ENCODE data around the gene ZNF583.
A peak's percentile ranks its signal among the peaks of the same experiment; 100 is the strongest.

ZNF583 gene

DNA sequence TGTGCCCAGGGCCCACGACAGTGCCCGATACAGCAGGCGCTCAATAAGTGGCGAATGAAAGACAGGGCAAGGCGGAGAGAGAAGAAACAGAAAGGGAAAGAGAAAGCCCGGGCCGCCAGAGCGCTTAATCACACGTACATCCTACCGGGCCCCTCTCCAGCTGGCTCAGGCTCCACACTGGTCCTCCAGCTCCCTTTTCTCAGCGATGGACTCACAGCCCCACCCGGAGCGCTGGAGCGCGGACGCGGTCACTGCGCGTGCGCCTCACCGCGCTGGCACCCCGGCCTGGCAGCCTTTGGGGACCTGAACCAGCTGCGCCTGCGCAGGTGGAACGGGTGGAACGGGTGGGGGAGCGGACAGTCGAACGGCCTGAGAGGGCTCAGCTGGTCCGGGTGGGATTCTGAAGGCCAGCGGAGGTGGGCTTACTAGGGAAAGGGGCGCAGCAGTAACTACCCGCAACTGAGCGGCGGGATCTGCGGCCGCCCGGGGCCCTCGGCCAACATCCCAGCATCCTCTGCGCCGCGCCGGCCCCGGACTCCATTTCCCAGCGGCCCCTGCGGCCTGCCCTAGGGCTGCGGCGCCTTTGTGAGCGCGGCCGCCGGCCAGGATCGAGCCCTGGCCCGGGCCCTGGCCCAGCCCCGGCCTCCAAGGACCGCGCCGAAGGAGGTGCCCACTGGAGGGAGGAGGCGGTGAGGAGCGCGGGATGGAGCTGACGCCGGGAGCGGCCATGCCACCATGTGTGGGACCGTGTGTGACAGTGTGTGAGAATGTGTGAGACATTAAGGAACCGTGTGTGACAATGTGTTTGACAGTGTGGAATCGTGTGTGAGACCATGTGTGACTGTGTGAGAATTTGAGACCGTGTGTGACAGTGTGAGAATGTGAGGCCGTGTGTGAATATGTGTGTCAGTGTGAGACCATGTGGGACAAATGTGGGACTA is at the start of gene ZNF583:
Gene ZNF583 (plus strand): TSS at position 569 of the 941 bp plus-strand sequence. CDS start 2,783 bp downstream, outside the sequence.
- CTCF ChIA-PET: no interaction called here

DNA sequence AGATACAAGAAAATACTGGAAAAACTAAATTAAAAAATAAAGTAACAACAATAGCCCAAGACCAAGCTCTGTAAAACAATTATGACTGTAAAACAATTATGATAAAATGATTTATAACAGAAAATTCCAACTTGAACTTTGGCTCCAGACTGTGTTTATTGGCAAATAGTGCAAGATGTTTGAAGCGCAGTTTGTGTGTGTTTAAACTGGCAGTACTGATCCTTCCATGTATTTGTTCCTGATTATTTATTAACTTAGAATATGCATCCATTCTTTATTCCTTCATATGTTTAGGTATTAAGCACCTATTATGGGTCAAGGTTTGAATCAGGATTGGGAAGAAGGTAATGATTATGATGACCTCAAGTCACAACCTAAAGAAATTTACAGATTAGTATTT is 48.6 kb upstream of the ZNF583 start:
- POLR2A ChIA-PET: no interaction called here
- CTCF ChIA-PET: interaction anchor here (1.4 kb wide), 1 partner anchor 9 kb away, joined by 4 read pairs; no protein-coding TSS in a partner anchor
- TF ChIP-seq, protein P1, sequence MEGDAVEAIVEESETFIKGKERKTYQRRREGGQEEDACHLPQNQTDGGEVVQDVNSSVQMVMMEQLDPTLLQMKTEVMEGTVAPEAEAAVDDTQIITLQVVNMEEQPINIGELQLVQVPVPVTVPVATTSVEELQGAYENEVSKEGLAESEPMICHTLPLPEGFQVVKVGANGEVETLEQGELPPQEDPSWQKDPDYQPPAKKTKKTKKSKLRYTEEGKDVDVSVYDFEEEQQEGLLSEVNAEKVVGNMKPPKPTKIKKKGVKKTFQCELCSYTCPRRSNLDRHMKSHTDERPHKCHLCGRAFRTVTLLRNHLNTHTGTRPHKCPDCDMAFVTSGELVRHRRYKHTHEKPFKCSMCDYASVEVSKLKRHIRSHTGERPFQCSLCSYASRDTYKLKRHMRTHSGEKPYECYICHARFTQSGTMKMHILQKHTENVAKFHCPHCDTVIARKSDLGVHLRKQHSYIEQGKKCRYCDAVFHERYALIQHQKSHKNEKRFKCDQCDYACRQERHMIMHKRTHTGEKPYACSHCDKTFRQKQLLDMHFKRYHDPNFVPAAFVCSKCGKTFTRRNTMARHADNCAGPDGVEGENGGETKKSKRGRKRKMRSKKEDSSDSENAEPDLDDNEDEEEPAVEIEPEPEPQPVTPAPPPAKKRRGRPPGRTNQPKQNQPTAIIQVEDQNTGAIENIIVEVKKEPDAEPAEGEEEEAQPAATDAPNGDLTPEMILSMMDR (IDR thresholded peaks at IDR 0.05; ENCODE audit: control extremely low read depth, extremely low read depth, low read depth, missing control alignments): no peak
- no peak for DNase-seq (ENCODE audit: extremely low spot score)

More for the DNA sequence above, at the start of gene ZNF583:
- DNase-seq (ENCODE audit: extremely low spot score): peak; percentile 93
- TF ChIP-seq, protein P1 (IDR thresholded peaks at IDR 0.05; ENCODE audit: control extremely low read depth, extremely low read depth, low read depth, missing control alignments): no peak
- POLR2A ChIA-PET: no interaction called here

DNA sequence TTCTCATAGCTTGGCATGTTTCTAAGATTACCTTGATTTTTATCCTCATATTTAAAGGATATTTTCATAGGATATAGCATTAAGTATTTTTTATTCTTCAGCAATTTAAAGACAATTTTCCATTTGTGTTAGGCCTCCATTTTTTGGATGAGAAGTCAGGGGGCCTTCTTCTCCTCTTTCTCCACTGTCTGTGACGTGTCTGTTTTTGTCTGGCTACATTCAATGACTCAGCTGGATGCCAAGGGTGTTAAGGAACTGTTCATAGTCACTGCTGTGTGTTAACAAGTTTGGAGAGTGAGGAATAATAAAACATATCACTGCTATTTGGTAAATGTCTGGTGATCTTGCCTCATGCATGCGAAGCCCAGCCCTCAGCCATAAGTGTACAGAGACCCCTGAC is 47.2 kb upstream of the ZNF583 start:
- ChIA-PET POLR2A (no interaction called here), CTCF (interaction anchor here (1.3 kb wide), 1 partner anchor 9 kb away, joined by 4 read pairs; no protein-coding TSS in a partner anchor)
- no peak for DNase-seq (ENCODE audit: extremely low spot score)
- TF ChIP-seq, protein P1 (IDR thresholded peaks at IDR 0.05; ENCODE audit: control extremely low read depth, extremely low read depth, low read depth, missing control alignments): no peak

DNA sequence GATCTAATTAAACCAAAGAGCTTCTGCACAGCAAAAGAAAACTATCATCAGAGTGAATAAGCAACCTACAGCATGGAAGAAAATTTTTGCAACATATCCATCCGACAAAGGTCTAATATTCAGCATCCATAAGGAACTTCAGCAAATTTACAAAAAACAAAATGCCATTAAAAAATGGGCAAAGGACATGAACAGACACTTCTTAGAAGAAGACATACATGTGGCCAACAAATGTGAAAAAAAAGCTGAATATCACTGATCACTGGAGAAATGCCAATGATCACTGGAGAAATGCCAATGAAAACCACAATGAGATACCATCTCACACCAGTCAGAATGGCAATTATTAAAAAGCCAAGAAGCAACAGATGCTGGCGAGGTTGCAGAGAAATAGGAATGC is 43.3 kb upstream of the ZNF583 start:
- ChIA-PET POLR2A (no interaction called here), CTCF (interaction anchor here (3.8 kb wide), 1 partner anchor 12 kb away, joined by 15 read pairs; no protein-coding TSS in a partner anchor)
- TF ChIP-seq, protein P1 (IDR thresholded peaks at IDR 0.05; ENCODE audit: control extremely low read depth, extremely low read depth, low read depth, missing control alignments): no peak
- DNase-seq (ENCODE audit: extremely low spot score): no peak

DNA sequence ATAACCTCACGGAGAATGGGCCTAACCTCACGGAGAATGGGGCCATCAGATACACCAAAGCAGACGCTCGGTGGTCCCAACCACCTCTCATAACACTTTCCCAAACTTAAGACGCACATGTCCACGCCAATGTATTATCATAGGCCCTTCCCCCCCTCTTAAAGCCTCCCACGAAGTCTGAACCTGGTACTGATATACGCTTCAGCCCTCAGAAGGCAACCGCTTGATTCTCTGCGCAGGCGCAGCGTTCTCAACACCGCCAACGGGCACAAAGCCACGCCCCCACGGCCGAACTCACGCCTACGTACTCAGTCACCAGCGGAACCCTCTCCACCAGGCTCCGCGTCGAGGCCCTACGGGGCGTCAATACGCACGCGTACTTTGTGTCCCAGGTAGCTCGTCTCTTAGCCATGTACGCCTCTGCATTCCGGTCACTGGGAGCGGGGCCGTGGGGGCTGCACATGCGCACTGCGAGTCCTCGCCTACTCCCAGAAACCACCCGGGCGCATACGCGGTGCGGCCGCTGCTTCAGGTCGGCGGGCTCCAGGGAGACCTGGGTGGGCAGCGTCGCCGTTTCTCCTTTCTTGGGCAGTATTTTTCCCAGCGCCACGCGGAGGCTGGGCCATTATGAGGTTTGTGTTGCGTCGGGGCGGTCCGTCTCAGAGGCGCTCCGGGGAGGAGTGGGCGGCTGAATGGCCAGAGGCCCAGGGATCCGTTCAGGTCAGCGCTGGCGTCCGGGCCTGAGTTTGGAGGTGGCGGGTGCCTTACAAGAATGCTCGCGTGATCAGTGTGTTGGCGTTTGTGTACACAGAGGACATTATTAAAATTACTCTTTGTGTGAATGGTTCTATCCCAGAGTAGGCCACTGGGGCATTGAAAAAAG is 36.1 kb upstream of the ZNF583 start:
- POLR2A ChIA-PET: no interaction called here
- CTCF ChIA-PET: interaction anchor here (1.3 to 1.7 kb wide), 3 partner anchors 11 to 58 kb away, joined by 3 to 5 read pairs (median 4); no protein-coding TSS in a partner anchor
- peak; percentile 65 for DNase-seq (ENCODE audit: extremely low spot score)
- TF ChIP-seq, protein P1 (IDR thresholded peaks at IDR 0.05; ENCODE audit: control extremely low read depth, extremely low read depth, low read depth, missing control alignments): no peak
